Trophoblast cell (in vitro differentiated cells and primary cell): Measurements from ENCODE around the gene SELENOI.

Experiments used
- DNase-seq, 2 donors: peaks; one replicate each; pipeline ENCODE4 v3.0.0-alpha.2; 2016
- H2AFZ ChIP-seq: 2 replicates; pipeline ENCODE4 v1.6.1; 2013; ENCODE audit warnings: low read length, moderate library complexity, mild to moderate bottlenecking; ENCODE audit not compliant: insufficient read depth, poor library complexity
- H2AK5ac ChIP-seq: 2 replicates; pipeline ENCODE4 v1.6.1; 2013; ENCODE audit warnings: mild to moderate bottlenecking, low read length
- H2BK120ac ChIP-seq: 2 replicates; pipeline ENCODE4 v1.6.1; 2013; ENCODE audit warnings: low read length, mild to moderate bottlenecking, moderate library complexity; ENCODE audit not compliant: insufficient read depth, poor library complexity
- H2BK12ac ChIP-seq: 2 replicates; pipeline ENCODE4 v1.6.1; 2013; ENCODE audit warnings: mild to moderate bottlenecking, low read length, moderate library complexity
- H2BK5ac ChIP-seq: 2 replicates; pipeline ENCODE4 v1.6.1; 2013; ENCODE audit warnings: low read length, low read depth, moderate library complexity, mild to moderate bottlenecking; ENCODE audit not compliant: poor library complexity
- H3K14ac ChIP-seq: 2 replicates; pipeline ENCODE4 v1.6.1; 2013; ENCODE audit warnings: mild to moderate bottlenecking, low read length
- H3K18ac ChIP-seq: 2 replicates; pipeline ENCODE4 v1.6.1; 2013; ENCODE audit warnings: mild to moderate bottlenecking, low read length
- H3K23ac ChIP-seq: 2 replicates; pipeline ENCODE4 v1.6.1; 2013; ENCODE audit warnings: low read length
- H3K27ac ChIP-seq: 2 replicates; pipeline ENCODE4 v1.5.1; 2013; ENCODE audit warnings: low read depth, mild to moderate bottlenecking, inconsistent platforms, low read length, moderate library complexity
- H3K27me3 ChIP-seq: 2 replicates; pipeline ENCODE4 v1.6.1; 2013; ENCODE audit warnings: inconsistent platforms, mild to moderate bottlenecking, low read length, moderate library complexity; ENCODE audit not compliant: insufficient read depth
- H3K36me3 ChIP-seq, 2 experiments: 1 replicate in 1 of 2; 2 replicates in 1 of 2; pipeline ENCODE4 v1.6.1; 2013; ENCODE audit warnings: low read length in 2 of 2, mild to moderate bottlenecking in 2 of 2, moderate library complexity in 1 of 2; ENCODE audit not compliant: insufficient read depth in 2 of 2, control insufficient read depth in 1 of 2
- H3K4ac ChIP-seq: 2 replicates; pipeline ENCODE4 v1.6.1; 2013; ENCODE audit warnings: low read depth, mild to moderate bottlenecking, low read length, moderate library complexity
- H3K4me1 ChIP-seq, 2 experiments: 1 replicate in 1 of 2; 2 replicates in 1 of 2; pipeline ENCODE4 v1.6.1; 2013; ENCODE audit warnings: low read length in 2 of 2, mild to moderate bottlenecking in 2 of 2, moderate library complexity in 1 of 2; ENCODE audit not compliant: insufficient read depth in 2 of 2, control insufficient read depth in 1 of 2
- H3K4me2 ChIP-seq: 2 replicates; pipeline ENCODE4 v1.6.1; 2013; ENCODE audit warnings: inconsistent platforms, mild to moderate bottlenecking, low read length, moderate library complexity
- H3K4me3 ChIP-seq: 2 replicates; pipeline ENCODE4 v1.5.1; 2013; ENCODE audit warnings: mild to moderate bottlenecking, low read depth, low read length, inconsistent platforms
- H3K79me1 ChIP-seq: one replicate; pipeline ENCODE4 v1.6.1; 2013; ENCODE audit warnings: low read length
- H3K79me2 ChIP-seq: 2 replicates; pipeline ENCODE4 v1.6.1; 2013; ENCODE audit warnings: low read length, mild to moderate bottlenecking; ENCODE audit not compliant: control insufficient read depth, insufficient read depth, poor library complexity
- H3K9ac ChIP-seq: 2 replicates; pipeline ENCODE4 v1.6.1; 2013; ENCODE audit warnings: mild to moderate bottlenecking, low read length
- H3K9me3 ChIP-seq: 2 replicates; pipeline ENCODE4 v1.6.1; 2013; ENCODE audit warnings: low read depth, mild to moderate bottlenecking, control low read depth, inconsistent platforms, low read length; ENCODE audit not compliant: insufficient read depth
- H4K12ac ChIP-seq: 2 replicates; pipeline ENCODE4 v1.6.1; 2013; ENCODE audit warnings: low read depth, mild to moderate bottlenecking, low read length, moderate library complexity
- H4K8ac ChIP-seq: 2 replicates; pipeline ENCODE4 v1.6.1; 2013; ENCODE audit warnings: low read depth, mild to moderate bottlenecking, low read length, moderate library complexity
- H4K91ac ChIP-seq: one replicate; pipeline ENCODE4 v1.6.1; 2013; ENCODE audit warnings: low read depth, mild to moderate bottlenecking, low read length, moderate library complexity
- WGBS: extraction: QIAGEN DNeasy Blood & Tissue Kit; methylation state at CpG from one replicate; pipeline ENCODE4 v1.1.7; 2013; ENCODE audit warnings: missing lambda C conversion rate; ENCODE audit not compliant: insufficient read length, insufficient coverage; ENCODE audit errors: extremely low coverage; 5-methylcytosine and 5-hydroxymethylcytosine counted together

The SELENOI gene

GRCh38 chr2:26435106-26435505, 89.2 kb downstream of the SELENOI start:
- H4K91ac ChIP-seq: no peak overlapping the region
- H3K9ac ChIP-seq: no peak overlapping the region
- no peak overlapping the region for H4K8ac ChIP-seq
- no peak overlapping the region for H4K12ac ChIP-seq
- no peak overlapping the region for H3K27ac ChIP-seq
- no peaks in the 10 kb centered on the region for H3K36me3 ChIP-seq
- no peak for DNase-seq
- no peak overlapping the region for H2AK5ac ChIP-seq
- H3K14ac ChIP-seq: no peak overlapping the region
- H3K23ac ChIP-seq: no peak overlapping the region
- H3K79me1 ChIP-seq: peaks cover 2% of the 10 kb centered on the region
- no peak overlapping the region for H2BK5ac ChIP-seq
- H2BK120ac ChIP-seq: no peak overlapping the region
- H3K79me2 ChIP-seq: no peaks in the 10 kb centered on the region
- H3K4ac ChIP-seq: no peak overlapping the region
- H3K4me2 ChIP-seq: no peak overlapping the region
- H3K27me3 ChIP-seq: no peaks in the 10 kb centered on the region
- H3K4me1 ChIP-seq: peaks cover 5 to 8% of the 10 kb centered on the region in 2 experiments
- no peak overlapping the region for H3K18ac ChIP-seq
- H3K4me3 ChIP-seq: no peak overlapping the region
- H3K9me3 ChIP-seq: peaks cover 2% of the 10 kb centered on the region
- H2BK12ac ChIP-seq: no peak overlapping the region
- H2AFZ ChIP-seq: no peak overlapping the region
- WGBS: no CpG with 5 or more reads among the region's 2 CpGs

- H2BK12ac ChIP-seq: no peak overlapping the region
- no peak overlapping the region for H4K91ac ChIP-seq
- H2BK5ac ChIP-seq: no peak overlapping the region
- H4K8ac ChIP-seq: no peak overlapping the region
- no peak overlapping the region for H3K4me2 ChIP-seq
- no peak overlapping the region for H2BK120ac ChIP-seq
- H3K27ac ChIP-seq: no peak overlapping the region
- H4K12ac ChIP-seq: no peak overlapping the region
- H3K4ac ChIP-seq: no peak overlapping the region
- no peak overlapping the region for H2AK5ac ChIP-seq
- no CpG with 5 or more reads among the region's 8 CpGs for WGBS
- H2AFZ ChIP-seq: no peak overlapping the region
- H3K79me2 ChIP-seq: no peaks in the 10 kb centered on the region
- no peak overlapping the region for H3K14ac ChIP-seq
- peaks cover 2% of the 10 kb centered on the region for H3K9me3 ChIP-seq
- H3K18ac ChIP-seq: no peak overlapping the region
- no peak overlapping the region for H3K23ac ChIP-seq
- H3K79me1 ChIP-seq: no peaks in the 10 kb centered on the region
- H3K27me3 ChIP-seq: no peaks in the 10 kb centered on the region
- H3K36me3 ChIP-seq: no peaks in the 10 kb centered on the region
- H3K4me1 ChIP-seq: peaks cover 0 to 2% of the 10 kb centered on the region in 2 experiments
- H3K9ac ChIP-seq: no peak overlapping the region
- H3K4me3 ChIP-seq: no peak overlapping the region
- peak; percentile 86 to 89 for DNase-seq
These were observed 92.6 kb downstream of the SELENOI start for GRCh38 chr2:26438526-26438925.

- WGBS: no CpG with 5 or more reads among the region's 5 CpGs
- H2BK5ac ChIP-seq: no peak overlapping the region
- no peak overlapping the region for H3K14ac ChIP-seq
- no peak overlapping the region for H3K27ac ChIP-seq
- H3K4me3 ChIP-seq: no peak overlapping the region
- H3K9ac ChIP-seq: no peak overlapping the region
- no peak overlapping the region for H3K4ac ChIP-seq
- no peaks in the 10 kb centered on the region for H3K27me3 ChIP-seq
- H3K79me1 ChIP-seq: no peaks in the 10 kb centered on the region
- no peak overlapping the region for H3K4me2 ChIP-seq
- no peak overlapping the region for H2AK5ac ChIP-seq
- H3K36me3 ChIP-seq: no peaks in the 10 kb centered on the region
- no peak overlapping the region for H3K18ac ChIP-seq
- no peak overlapping the region for H4K91ac ChIP-seq
- no peak overlapping the region for H2AFZ ChIP-seq
- no peaks in the 10 kb centered on the region for H3K79me2 ChIP-seq
- peaks cover 2% of the 10 kb centered on the region for H3K9me3 ChIP-seq
- H4K8ac ChIP-seq: no peak overlapping the region
- DNase-seq: peak; percentile 48 to 51
- no peak overlapping the region for H2BK12ac ChIP-seq
- H4K12ac ChIP-seq: no peak overlapping the region
- H2BK120ac ChIP-seq: no peak overlapping the region
- H3K23ac ChIP-seq: no peak overlapping the region
- peaks cover 0 to 2% of the 10 kb centered on the region in 2 experiments for H3K4me1 ChIP-seq
These were observed 93.0 kb downstream of the SELENOI start for GRCh38 chr2:26438926-26439325.

GRCh38 chr2:26442301-26442700, 96.4 kb downstream of the SELENOI start:
- H2BK5ac ChIP-seq: no peak overlapping the region
- WGBS: no CpG with 5 or more reads among the region's 2 CpGs
- H4K91ac ChIP-seq: no peak overlapping the region
- no peak overlapping the region for H3K14ac ChIP-seq
- no peak overlapping the region for H2BK120ac ChIP-seq
- H3K9ac ChIP-seq: no peak overlapping the region
- H3K9me3 ChIP-seq: peaks cover under 1% of the 10 kb centered on the region
- H3K27me3 ChIP-seq: no peaks in the 10 kb centered on the region
- no peak overlapping the region for H2AK5ac ChIP-seq
- no peak for DNase-seq
- no peak overlapping the region for H2BK12ac ChIP-seq
- H4K8ac ChIP-seq: no peak overlapping the region
- no peak overlapping the region for H3K18ac ChIP-seq
- no peaks in the 10 kb centered on the region for H3K79me2 ChIP-seq
- no peaks in the 10 kb centered on the region for H3K36me3 ChIP-seq
- no peak overlapping the region for H3K4me3 ChIP-seq
- H2AFZ ChIP-seq: no peak overlapping the region
- H3K27ac ChIP-seq: no peak overlapping the region
- H3K23ac ChIP-seq: no peak overlapping the region
- no peak overlapping the region for H3K4ac ChIP-seq
- no peak overlapping the region for H3K4me2 ChIP-seq
- H4K12ac ChIP-seq: no peak overlapping the region
- H3K4me1 ChIP-seq: peaks cover 0 to 2% of the 10 kb centered on the region in 2 experiments
- no peaks in the 10 kb centered on the region for H3K79me1 ChIP-seq
